ENCODE data around the gene NR4A3. TPM values are rescaled to one million over a fixed set of nuclear protein-coding genes. Genes with fewer than 3 reads are reported as not detected.

The NR4A3 gene
- total RNA-seq, result under 0.01 and 0.25 TPM in 2 replicates

DNA sequence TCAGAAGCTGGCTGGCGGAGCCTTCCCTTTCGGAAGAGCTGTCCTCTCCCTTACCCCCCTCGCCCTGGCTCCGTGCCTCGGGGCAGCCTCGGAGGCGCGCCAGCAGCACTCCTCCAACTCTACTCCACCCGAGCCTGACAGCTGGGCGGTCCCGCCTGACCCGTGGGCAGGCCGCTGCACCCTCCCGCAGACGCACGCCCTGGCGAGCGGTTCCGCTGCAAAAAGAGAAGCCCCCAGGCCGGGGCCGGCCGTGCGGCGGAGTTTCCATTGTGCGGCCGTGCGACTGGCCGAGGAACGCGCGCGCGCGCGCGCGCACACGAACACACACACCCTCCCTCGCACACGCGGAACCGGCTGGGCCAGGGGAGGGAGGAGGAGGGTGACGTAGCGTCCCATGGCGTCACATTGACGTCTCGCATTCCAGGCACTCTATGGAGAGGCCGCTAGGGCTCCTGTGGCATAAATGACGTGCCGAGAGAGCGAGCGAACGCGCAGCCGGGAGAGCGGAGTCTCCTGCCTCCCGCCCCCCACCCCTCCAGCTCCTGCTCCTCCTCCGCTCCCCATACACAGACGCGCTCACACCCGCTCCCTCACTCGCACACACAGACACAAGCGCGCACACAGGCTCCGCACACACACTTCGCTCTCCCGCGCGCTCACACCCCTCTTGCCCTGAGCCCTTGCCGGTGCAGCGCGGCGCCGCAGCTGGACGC is at the start of gene NR4A3:
TSS of gene NR4A3 (plus strand) at position 490 of the 713 bp plus-strand sequence. CDS start 6,158 bp downstream, outside the sequence.

DNA sequence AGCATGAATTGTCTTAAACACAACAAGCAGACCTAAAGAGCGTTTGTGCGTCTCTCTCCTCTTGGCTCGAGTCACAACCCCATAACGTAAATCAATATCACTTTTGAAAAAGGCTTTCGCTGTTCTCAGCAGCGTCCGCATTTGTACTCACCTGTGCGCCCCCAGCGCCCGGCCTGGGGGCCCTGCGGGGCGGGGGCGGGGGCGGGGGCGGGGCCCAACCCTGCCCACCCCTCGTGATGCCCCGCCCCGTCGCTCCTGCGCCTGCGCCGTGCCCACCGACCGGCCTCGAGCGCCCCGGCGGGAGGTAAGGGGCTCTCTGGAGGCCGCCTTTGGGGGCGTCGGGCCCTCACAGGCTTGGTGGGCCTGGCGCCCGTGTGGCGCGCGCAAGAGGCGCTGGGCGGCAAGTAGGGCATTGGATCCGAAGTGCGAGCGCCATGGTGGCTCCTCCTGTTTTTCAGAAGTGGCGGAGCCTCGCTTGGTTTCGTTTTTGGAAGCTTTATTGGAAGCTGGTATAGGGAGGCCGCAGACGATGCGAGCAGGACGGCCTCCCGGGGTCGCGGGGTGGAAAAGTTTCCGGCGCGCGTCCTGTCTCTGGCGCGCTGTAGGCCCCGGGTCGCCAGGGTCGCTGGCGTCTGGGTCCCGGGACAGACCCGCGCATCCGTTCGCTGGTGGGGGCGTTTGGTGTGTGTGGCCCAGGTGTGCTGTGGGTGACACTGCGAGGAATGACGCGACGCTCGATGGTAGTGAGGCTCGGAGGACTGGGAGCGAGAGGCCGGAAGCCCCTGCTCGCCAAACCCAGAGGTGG is 84.9 kb downstream of the NR4A3 start, which contains the start of gene STX17:
TSS of gene STX17 (plus strand) at position 252 of the 805 bp plus-strand sequence. CDS start 8,586 bp downstream, outside the sequence.

Other genes with a start within 250 kb of the NR4A3 start
- 20.7 and 21.9 TPM in 2 replicates for gene STX17, start 84.8 kb downstream of the NR4A3 start, total RNA-seq